PC-3 (cell line): ENCODE data around the gene ACVR2A. TPM values are rescaled to one million over a fixed set of nuclear protein-coding genes. Genes with fewer than 3 reads are reported as not detected.

Source experiments
- ATAC-seq: fragments of 200-7000 bp; cut with Tn5 transposase; 2 replicates; pipeline ENCODE4 v1.9.1; 2020; ENCODE audit warnings: mild to moderate bottlenecking, moderate library complexity
- BruUV-seq: library from RNA; stranded (reverse); fragments of 400-500 nt; replicated peaks from 2 replicates; lab custom pipeline; 2021; lab: Mats Ljungman, UMichigan
- CTCF ChIA-PET: fragments of 300-600 bp; sonication (Branson Sonifier 250); formaldehyde crosslinking; loops from one replicate; lab custom pipeline; 2022; ENCODE audit warnings: antibody characterized with exemption; lab: Charles Lee
- POLR2A ChIA-PET: fragments of 300-600 bp; sonication (Branson Sonifier 250); formaldehyde crosslinking; loops from one replicate; lab custom pipeline; 2022; ENCODE audit warnings: antibody characterized with exemption; ENCODE audit not compliant: unreplicated experiment; lab: Charles Lee
- DNase-seq: peaks from one replicate; pipeline ENCODE4 v3.0.0-alpha.2; 2015
- H2AFZ ChIP-seq: fragments of 300-600 bp; sonication (generic); 2 replicates; pipeline ENCODE4 v1.6.0; 2016; ENCODE audit warnings: antibody characterized with exemption, low read length
- H3F3A ChIP-seq: fragments of 300-600 bp; sonication (generic); one replicate; pipeline ENCODE4 v1.6.0; 2017; ENCODE audit warnings: antibody characterized with exemption, low read length, control low read depth, mild to moderate bottlenecking; ENCODE audit not compliant: unreplicated experiment
- H3K27ac ChIP-seq: fragments of 300-600 bp; sonication (generic); 2 replicates; pipeline ENCODE4 v1.5.1; 2016; ENCODE audit warnings: mild to moderate bottlenecking, low read length
- H3K27me3 ChIP-seq: fragments of 300-600 bp; sonication (generic); 2 replicates; pipeline ENCODE4 v1.6.1; 2016; ENCODE audit warnings: low read length, mixed read lengths
- H3K36me3 ChIP-seq: fragments of 300-600 bp; sonication (generic); 2 replicates; pipeline ENCODE4 v1.6.1; 2016; ENCODE audit warnings: low read depth, mixed run types, low read length, mixed read lengths
- H3K4me1 ChIP-seq: fragments of 300-600 bp; sonication (generic); 2 replicates; pipeline ENCODE4 v1.5.1; 2016; ENCODE audit warnings: low read length; ENCODE audit not compliant: insufficient read depth
- H3K4me2 ChIP-seq: fragments of 300-600 bp; sonication (generic); 2 replicates; pipeline ENCODE4 v1.6.0; 2016; ENCODE audit warnings: low read length
- H3K4me3 ChIP-seq: fragments of 300-600 bp; sonication (generic); 2 replicates; pipeline ENCODE4 v1.5.1; 2016; ENCODE audit warnings: mild to moderate bottlenecking, low read length, mixed read lengths
- H3K79me2 ChIP-seq: fragments of 300-600 bp; sonication (generic); 2 replicates; pipeline ENCODE4 v1.6.1; 2017; ENCODE audit warnings: low read length, mixed read lengths
- H3K9ac ChIP-seq: fragments of 300-600 bp; sonication (generic); 2 replicates; pipeline ENCODE4 v1.6.0; 2016; ENCODE audit warnings: mild to moderate bottlenecking, low read length
- H3K9me2 ChIP-seq: fragments of 300-600 bp; sonication (generic); replicated peaks from 2 replicates; pipeline ENCODE4 v1.6.1; 2016; ENCODE audit warnings: mixed run types, low read length, mixed read lengths
- H3K9me3 ChIP-seq: fragments of 300-600 bp; sonication (generic); 2 replicates; pipeline ENCODE4 v1.6.1; 2016; ENCODE audit warnings: low read length, mixed read lengths
- H4K20me1 ChIP-seq: fragments of 300-600 bp; sonication (generic); 2 replicates; pipeline ENCODE4 v1.6.1; 2016; ENCODE audit warnings: low read length, mixed read lengths
- CTCF ChIP-seq: fragments of 300-600 bp; sonication (generic); conservative IDR thresholded peaks from 2 replicates; pipeline ENCODE4 v1.5.1; 2017; ENCODE audit warnings: antibody characterized with exemption, low read depth, mild to moderate bottlenecking, low read length
- EZH2 ChIP-seq: fragments of 300-600 bp; sonication (generic); IDR thresholded peaks from one replicate; pipeline ENCODE4 v1.6.1; 2017; ENCODE audit warnings: antibody characterized with exemption, mild to moderate bottlenecking, low read length; ENCODE audit not compliant: unreplicated experiment
- EZH2phosphoT487 ChIP-seq: fragments of 300-600 bp; sonication (generic); IDR thresholded peaks from 2 replicates; pipeline ENCODE4 v1.6.1; 2018; ENCODE audit warnings: mild to moderate bottlenecking, antibody characterized with exemption, low read length, borderline replicate concordance
- intact Hi-C: fragments of 100-400 bp; cut with micrococcal nuclease; formaldehyde crosslinking; loops from 2 replicates; pipeline ENCODE4 v1.9.0; 2023
- total RNA-seq: library from RNA; depleted of rRNA; stranded (reverse); fragments of >200 nt; gene quantifications from 2 replicates; pipeline ENCODE4 v1.2.3, GENCODE V29; 2014

The ACVR2A gene
- total RNA-seq, 1 experiment from 2014 or later = 6.5 TPM

DNA sequence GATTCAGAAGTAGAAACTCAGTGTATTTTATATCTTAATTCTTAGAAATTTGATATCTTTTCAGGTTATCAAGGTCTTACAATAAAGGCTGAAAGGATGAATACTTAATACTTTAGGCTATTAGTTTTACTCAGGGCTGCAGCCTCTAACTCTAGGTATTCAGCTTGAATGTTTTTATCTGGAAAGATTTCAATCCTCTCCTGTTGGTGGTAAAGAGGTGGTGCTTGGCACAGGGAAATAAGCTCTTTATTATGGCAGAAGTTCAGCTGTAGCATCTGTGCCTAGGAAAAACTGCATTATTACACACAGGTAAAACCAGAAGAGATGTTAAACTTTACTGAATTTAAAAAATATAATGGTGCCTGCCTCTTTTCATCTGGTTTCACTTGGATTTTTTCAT lies 11.1 kb downstream of the ACVR2A start:
- intact Hi-C loops = no loop called here
- no peaks in the 10 kb centered on the region for H3F3A ChIP-seq
- no peak for DNase-seq
- no peak for TF ChIP-seq CTCF
- no peaks in the 10 kb centered on the region for H3K9me2 ChIP-seq
- ChIA-PET POLR2A (interaction anchor here (0.6 kb wide), 1 partner anchor 13 kb away, joined by 3 read pairs; no protein-coding TSS in a partner anchor), CTCF (interaction anchor here (0.6 kb wide), 1 partner anchor 34 kb away, joined by 4 read pairs; no protein-coding TSS in a partner anchor)
- H3K36me3 ChIP-seq = no peaks in the 10 kb centered on the region
- peaks cover 12% of the 10 kb centered on the region; the same call in 1 of the 2 replicates for H4K20me1 ChIP-seq
- H3K9me3 ChIP-seq = no peaks in the 10 kb centered on the region
- H2AFZ ChIP-seq = no peak overlapping the region
- no peaks in the 10 kb centered on the region; the same call in 1 of the 2 replicates for H3K4me1 ChIP-seq
- ATAC-seq = no peak
- H3K4me2 ChIP-seq = no peak overlapping the region
- peaks cover 99% of the 10 kb centered on the region for H3K79me2 ChIP-seq
- H3K9ac ChIP-seq = no peak overlapping the region
- no TSS peak for BruUV-seq
- no peaks in the 10 kb centered on the region for H3K27me3 ChIP-seq
- no peak overlapping the region for H3K4me3 ChIP-seq
- H3K27ac ChIP-seq = no peak overlapping the region

GRCh38 chr2:147860009-147860408 lies 15.2 kb downstream of the ACVR2A start:
- ATAC-seq (no peak), DNase-seq (no peak)
- Histone ChIP-seq H3K4me1 (peaks cover 14% of the 10 kb centered on the region; the same call in 1 of the 2 replicates), H3K4me3 (no peak overlapping the region), H2AFZ (no peak overlapping the region), H3K36me3 (no peaks in the 10 kb centered on the region), H3K27me3 (no peaks in the 10 kb centered on the region), H3K4me2 (no peak overlapping the region), H3K27ac (no peak overlapping the region), H3K79me2 (peaks cover 100% of the 10 kb centered on the region), H4K20me1 (peaks cover 6% of the 10 kb centered on the region; the same call in 1 of the 2 replicates), H3K9ac (no peak overlapping the region), H3K9me3 (no peaks in the 10 kb centered on the region), H3K9me2 (no peaks in the 10 kb centered on the region), H3F3A (no peaks in the 10 kb centered on the region)
- no peak for TF ChIP-seq EZH2
- no peak for TF ChIP-seq EZH2phosphoT487
- TF ChIP-seq CTCF = no peak
- BruUV-seq = no TSS peak
- CTCF ChIA-PET = no interaction called here
- intact Hi-C loops = no loop called here
- POLR2A ChIA-PET = interaction anchor here (0.7 kb wide), 1 partner anchor 23 kb away, joined by 4 read pairs; no protein-coding TSS in a partner anchor

- intact Hi-C loops = no loop called here
- Histone ChIP-seq H3K27me3 (no peaks in the 10 kb centered on the region), H3F3A (no peaks in the 10 kb centered on the region), H3K4me3 (no peak overlapping the region), H3K9me3 (no peaks in the 10 kb centered on the region), H3K9me2 (no peaks in the 10 kb centered on the region), H3K36me3 (no peaks in the 10 kb centered on the region), H4K20me1 (no peaks in the 10 kb centered on the region; the same call in 1 of the 2 replicates), H3K4me1 (peaks cover 14% of the 10 kb centered on the region; the same call in 1 of the 2 replicates), H3K79me2 (peaks cover 100% of the 10 kb centered on the region), H3K4me2 (no peak overlapping the region), H3K27ac (no peak overlapping the region), H3K9ac (no peak overlapping the region), H2AFZ (no peak overlapping the region)
- ATAC-seq = no peak
- DNase-seq = no peak
- POLR2A ChIA-PET = no interaction called here
- CTCF ChIA-PET = no interaction called here
- TF ChIP-seq CTCF (no peak), EZH2 (no peak)
- BruUV-seq = no TSS peak
Measured at GRCh38 chr2:147862859-147863516, 18.2 kb downstream of the ACVR2A start.
